Measurements from ENCODE around the gene CTDSP1.
A peak's percentile ranks its signal among the peaks of the same experiment; 100 is the strongest.

The CTDSP1 gene

DNA sequence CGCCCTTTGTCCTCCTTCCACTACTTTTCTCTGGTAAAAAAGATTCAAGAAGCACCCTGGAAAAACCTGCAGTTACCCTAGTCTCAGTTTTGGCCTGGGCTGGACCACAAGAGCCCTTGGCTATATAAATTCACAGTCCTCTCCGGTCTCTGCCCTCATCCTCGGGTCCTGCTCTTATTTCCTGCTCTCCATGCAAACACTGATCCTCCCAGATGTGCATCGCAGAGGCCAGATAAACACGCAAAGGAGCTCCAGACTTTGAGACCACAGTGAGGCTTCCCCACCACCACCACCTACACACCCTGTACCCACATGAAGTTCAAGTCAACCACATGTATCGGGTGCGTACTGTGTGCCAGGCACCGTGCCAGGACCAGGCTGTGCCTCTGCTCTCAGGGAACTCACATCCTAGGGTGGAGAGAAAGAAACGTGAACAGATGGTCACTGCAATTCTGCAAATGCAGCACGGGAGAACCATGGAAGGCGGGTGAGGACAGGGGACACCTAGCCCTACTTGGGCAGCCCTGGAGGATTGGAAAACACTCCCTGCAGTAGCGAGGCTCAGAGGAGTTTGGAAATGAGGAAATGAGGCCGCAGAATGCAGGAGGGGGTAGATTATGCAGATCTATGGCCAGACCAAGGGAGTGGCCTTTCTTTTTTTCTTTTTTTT, 7.4 kb downstream of the CTDSP1 start:
- peak overlapping the region; percentile 66 for H3K4me3 ChIP-seq (ENCODE audit: low read length)
- no peaks in the 10 kb centered on the region for H3K27me3 ChIP-seq (ENCODE audit: insufficient read depth, low read length)
- peaks cover 19% of the 10 kb centered on the region for H3K4me1 ChIP-seq (ENCODE audit: insufficient read depth, low read length)
- H3K27ac ChIP-seq (ENCODE audit: low read depth, low read length): peak overlapping the region; percentile 77
- H3K9me3 ChIP-seq (ENCODE audit: insufficient read depth, low read depth, low read length): no peaks in the 10 kb centered on the region
- H3K9ac ChIP-seq (ENCODE audit: low read depth, low read length): peak overlapping the region; percentile 85
- peaks cover 13% of the 10 kb centered on the region; the same call in 1 of the 2 replicates for H3K36me3 ChIP-seq (ENCODE audit: insufficient read depth, low read length)
- WGBS: 57% methylated on average over 13 of the region's 13 CpGs

DNA sequence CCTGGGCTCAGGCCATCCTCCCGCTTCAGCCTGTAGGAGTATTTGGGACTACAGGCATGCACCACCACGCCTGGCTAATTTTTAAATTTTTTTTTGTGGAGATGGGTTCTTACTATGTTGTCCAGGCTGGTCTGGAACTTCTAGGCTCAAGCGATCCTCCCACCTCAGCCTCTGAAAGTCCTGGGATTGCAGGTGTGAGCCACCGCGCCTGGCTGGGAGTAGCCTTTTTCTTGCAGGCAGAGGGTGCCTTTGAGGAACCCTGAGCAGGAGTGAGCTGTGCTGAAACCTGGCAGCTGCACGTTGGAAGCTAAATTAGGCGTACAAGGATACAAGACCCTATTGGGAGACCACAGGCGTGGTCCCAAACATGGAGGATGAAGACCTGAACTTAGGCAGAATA, 8.0 kb downstream of the CTDSP1 start:
- Histone ChIP-seq H3K9ac (ENCODE audit: low read depth, low read length) (no peak overlapping the region), H3K27ac (ENCODE audit: low read depth, low read length) (no peak overlapping the region), H3K9me3 (ENCODE audit: insufficient read depth, low read depth, low read length) (no peaks in the 10 kb centered on the region), H3K4me3 (ENCODE audit: low read length) (no peak overlapping the region), H3K27me3 (ENCODE audit: insufficient read depth, low read length) (no peaks in the 10 kb centered on the region), H3K4me1 (ENCODE audit: insufficient read depth, low read length) (peaks cover 19% of the 10 kb centered on the region), H3K36me3 (ENCODE audit: insufficient read depth, low read length) (peaks cover 13% of the 10 kb centered on the region; the same call in 1 of the 2 replicates)
- 94% methylated on average over 8 of the region's 8 CpGs for WGBS

DNA sequence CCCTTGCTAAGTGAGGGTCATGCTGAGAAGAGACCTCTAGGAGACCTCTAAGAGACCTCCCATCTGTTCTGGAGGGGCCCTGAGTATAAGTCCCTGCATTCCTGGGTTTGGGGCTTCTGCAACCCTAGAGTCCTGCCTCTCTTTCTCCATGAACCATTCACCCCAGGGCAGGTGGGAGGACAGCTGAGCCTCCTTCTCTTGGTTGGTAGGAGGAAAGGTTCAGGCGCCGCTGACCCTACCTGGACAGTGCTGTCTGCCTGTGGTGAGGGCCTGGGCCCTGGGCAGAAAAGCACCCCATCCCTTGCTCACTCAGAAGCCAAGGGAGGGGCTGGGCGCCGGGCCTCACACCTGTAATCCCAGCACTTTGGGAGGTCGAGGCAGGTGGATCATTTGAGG, 18.7 kb downstream of the CTDSP1 start:
- H3K27me3 ChIP-seq (ENCODE audit: insufficient read depth, low read length): no peaks in the 10 kb centered on the region
- no peak overlapping the region for H3K4me3 ChIP-seq (ENCODE audit: low read length)
- no peak overlapping the region for H3K27ac ChIP-seq (ENCODE audit: low read depth, low read length)
- H3K9me3 ChIP-seq (ENCODE audit: insufficient read depth, low read depth, low read length): no peaks in the 10 kb centered on the region
- peaks cover 8% of the 10 kb centered on the region; the same call in 1 of the 2 replicates for H3K4me1 ChIP-seq (ENCODE audit: insufficient read depth, low read length)
- 98% methylated on average over 5 of the region's 5 CpGs for WGBS
- no peak overlapping the region for H3K9ac ChIP-seq (ENCODE audit: low read depth, low read length)
- no peaks in the 10 kb centered on the region for H3K36me3 ChIP-seq (ENCODE audit: insufficient read depth, low read length)

DNA sequence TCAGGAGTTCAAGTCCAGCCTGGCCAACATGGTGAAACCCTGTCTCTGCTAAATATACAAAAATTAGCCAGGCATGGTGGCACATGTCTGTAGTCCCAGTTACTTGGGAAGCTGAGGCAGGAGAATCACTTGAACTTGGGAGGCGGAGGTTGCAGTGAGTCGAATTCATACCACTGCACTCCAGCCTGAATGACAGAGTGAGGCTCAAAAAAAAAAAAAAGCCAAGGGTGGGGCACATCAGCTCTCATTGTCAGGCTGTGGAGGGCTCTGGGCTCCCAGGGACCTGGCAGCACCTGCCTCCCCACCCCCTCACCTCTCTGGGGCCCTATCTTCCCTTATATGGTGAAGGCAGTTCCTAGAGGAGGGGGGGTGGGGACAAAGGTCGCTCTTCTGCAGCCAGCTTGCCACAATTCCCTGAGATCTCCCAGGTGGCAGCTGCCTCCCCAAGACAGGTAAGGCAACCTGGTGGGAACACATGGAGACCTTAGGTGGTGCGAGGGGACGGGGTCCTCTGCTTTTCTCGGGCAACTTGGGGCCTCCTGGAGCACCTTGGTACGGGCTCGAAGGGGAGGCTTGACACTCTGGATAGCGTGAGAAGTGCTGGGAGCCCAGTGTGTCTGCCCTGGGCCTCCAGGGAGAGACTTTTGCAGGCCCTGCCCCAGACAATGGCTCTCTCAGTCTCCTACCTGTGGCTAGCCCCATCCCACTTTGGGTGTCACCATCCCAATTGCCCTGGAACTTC, 19.2 kb downstream of the CTDSP1 start, which contains the start of gene VIL1:
TSS of gene VIL1 (plus strand) at position 407 of the 742 bp plus-strand sequence. CDS start 4,656 bp downstream, outside the sequence.
- Histone ChIP-seq H3K27ac (ENCODE audit: low read depth, low read length) (peak within 1 kb of the TSS; percentile 42; the same call in 1 of the 2 replicates), H3K4me1 (ENCODE audit: insufficient read depth, low read length) (peaks cover 8% of the 10 kb centered on the region; the same call in 1 of the 2 replicates), H3K36me3 (ENCODE audit: insufficient read depth, low read length) (no peaks in the 10 kb centered on the region), H3K27me3 (ENCODE audit: insufficient read depth, low read length) (no peaks in the 10 kb centered on the region), H3K9ac (ENCODE audit: low read depth, low read length) (no peak within 1 kb of the TSS), H3K4me3 (ENCODE audit: low read length) (no peak within 1 kb of the TSS), H3K9me3 (ENCODE audit: insufficient read depth, low read depth, low read length) (no peaks in the 10 kb centered on the region)
- 71% methylated on average over 9 of the region's 9 CpGs for WGBS

DNA sequence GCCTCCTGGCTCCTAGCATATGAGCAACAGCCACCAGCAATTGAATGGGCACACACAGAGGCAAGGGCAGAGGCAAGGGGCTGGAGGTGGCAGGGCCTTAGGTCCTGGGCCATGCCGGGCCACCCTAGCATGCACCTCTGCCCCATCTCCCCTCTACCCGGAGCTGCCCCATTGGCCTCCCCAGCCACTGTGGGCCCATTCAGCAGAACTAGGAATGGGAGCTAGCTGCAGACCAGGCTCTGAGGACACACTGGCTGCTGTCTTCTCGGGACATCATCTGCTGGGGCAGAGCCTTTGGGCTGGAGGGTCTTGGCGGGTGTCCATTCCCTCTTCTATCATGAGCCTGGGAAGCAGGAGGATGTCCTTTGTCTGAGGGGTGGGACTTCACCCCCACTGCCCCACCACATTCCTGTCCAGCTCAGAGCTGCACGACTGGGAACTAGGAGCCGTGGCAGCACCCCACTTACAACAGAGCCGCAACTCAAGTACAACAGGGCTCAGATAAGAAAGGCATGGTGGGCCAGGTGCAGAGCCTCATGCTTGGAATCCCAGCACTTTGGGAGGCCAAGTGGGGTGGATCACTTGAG, 20.1 kb downstream of the CTDSP1 start:
- Histone ChIP-seq H3K27ac (ENCODE audit: low read depth, low read length) (no peak overlapping the region), H3K4me3 (ENCODE audit: low read length) (no peak overlapping the region), H3K9ac (ENCODE audit: low read depth, low read length) (no peak overlapping the region), H3K4me1 (ENCODE audit: insufficient read depth, low read length) (peaks cover 8% of the 10 kb centered on the region; the same call in 1 of the 2 replicates), H3K27me3 (ENCODE audit: insufficient read depth, low read length) (no peaks in the 10 kb centered on the region), H3K36me3 (ENCODE audit: insufficient read depth, low read length) (no peaks in the 10 kb centered on the region), H3K9me3 (ENCODE audit: insufficient read depth, low read depth, low read length) (no peaks in the 10 kb centered on the region)
- WGBS: 96% methylated on average over 6 of the region's 7 CpGs

DNA sequence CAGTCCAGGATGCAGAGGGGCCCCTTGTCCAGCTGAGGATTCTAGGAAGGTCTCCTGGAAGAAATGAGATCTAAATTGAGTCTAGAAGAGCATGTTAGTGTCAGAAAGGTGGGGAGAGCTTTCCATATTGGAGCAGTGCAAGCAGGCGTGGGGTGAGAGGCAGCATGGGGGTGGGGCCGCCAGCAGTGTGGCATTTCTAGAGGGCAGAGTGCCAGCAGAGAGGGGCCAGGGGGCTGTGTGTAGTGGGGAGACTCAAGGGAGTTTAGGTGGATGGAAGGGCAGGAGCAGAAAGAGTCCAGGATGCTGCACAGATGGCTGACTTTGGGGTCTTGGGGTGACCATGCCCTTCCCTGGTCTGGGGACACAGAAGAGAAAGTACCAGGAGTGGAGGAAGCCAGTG, 21.4 kb downstream of the CTDSP1 start:
- H3K4me1 ChIP-seq (ENCODE audit: insufficient read depth, low read length): peaks cover 8% of the 10 kb centered on the region; the same call in 1 of the 2 replicates
- no peak overlapping the region for H3K4me3 ChIP-seq (ENCODE audit: low read length)
- no peaks in the 10 kb centered on the region for H3K27me3 ChIP-seq (ENCODE audit: insufficient read depth, low read length)
- WGBS: 84% methylated on average over 2 of the region's 2 CpGs
- no peaks in the 10 kb centered on the region for H3K36me3 ChIP-seq (ENCODE audit: insufficient read depth, low read length)
- H3K9me3 ChIP-seq (ENCODE audit: insufficient read depth, low read depth, low read length): no peaks in the 10 kb centered on the region
- no peak overlapping the region for H3K9ac ChIP-seq (ENCODE audit: low read depth, low read length)
- H3K27ac ChIP-seq (ENCODE audit: low read depth, low read length): no peak overlapping the region

DNA sequence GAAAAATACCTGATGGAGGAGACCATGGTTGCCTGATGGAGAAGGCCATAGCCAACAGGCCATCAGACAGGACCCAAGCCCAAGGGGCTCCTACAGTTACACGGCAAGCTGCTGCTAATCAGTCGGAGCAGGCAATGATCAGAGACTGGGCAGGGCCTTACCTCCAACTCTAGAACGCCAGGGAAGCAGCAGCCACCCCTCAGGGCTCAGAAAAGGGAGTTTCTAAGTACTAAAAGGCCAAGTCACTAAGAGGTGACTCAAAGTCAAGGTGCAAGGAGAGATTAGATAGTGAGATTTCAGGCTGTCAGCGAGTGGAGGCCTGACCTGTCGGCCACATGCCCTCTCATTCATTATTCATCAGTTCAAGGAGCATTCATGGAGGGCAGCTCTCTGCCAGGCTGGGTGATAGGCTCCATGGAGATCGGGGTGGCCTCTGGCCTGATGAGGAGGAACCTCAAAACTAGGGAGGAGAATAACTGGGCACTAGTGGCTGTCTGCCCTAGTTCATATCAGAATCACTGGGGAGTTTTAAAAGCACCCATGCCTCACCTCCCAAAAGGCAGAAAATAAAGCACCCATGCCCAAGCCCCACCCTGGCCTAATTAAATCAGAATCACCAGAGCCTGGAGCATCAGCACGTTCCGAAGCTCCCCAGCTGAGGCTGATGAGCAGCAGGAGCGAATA, 22.9 kb downstream of the CTDSP1 start:
- H3K36me3 ChIP-seq (ENCODE audit: insufficient read depth, low read length): no peaks in the 10 kb centered on the region
- no peaks in the 10 kb centered on the region for H3K27me3 ChIP-seq (ENCODE audit: insufficient read depth, low read length)
- H3K9ac ChIP-seq (ENCODE audit: low read depth, low read length): no peak overlapping the region
- peaks cover 8% of the 10 kb centered on the region; the same call in 1 of the 2 replicates for H3K4me1 ChIP-seq (ENCODE audit: insufficient read depth, low read length)
- no peak overlapping the region for H3K27ac ChIP-seq (ENCODE audit: low read depth, low read length)
- no peak overlapping the region for H3K4me3 ChIP-seq (ENCODE audit: low read length)
- H3K9me3 ChIP-seq (ENCODE audit: insufficient read depth, low read depth, low read length): no peaks in the 10 kb centered on the region
- WGBS: 85% methylated on average over 9 of the region's 9 CpGs

DNA sequence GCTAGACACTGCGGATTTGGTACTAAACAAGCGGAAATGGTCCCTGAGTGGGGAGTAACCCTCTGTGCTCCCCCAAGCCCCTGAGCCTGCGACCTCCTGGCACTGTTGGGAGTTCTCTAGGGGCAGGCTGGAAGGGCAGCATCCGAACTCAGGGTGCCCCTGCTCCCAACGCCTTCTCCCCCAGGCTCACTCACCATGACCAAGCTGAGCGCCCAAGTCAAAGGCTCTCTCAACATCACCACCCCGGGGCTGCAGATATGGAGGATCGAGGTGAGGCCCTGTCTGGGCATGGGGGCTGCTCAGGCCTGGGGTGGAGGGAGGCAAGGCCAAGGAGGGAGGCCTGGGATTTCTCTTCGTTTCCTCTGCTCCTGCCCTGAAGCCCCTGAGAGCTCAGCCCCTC, 23.9 kb downstream of the CTDSP1 start:
- Histone ChIP-seq H3K4me1 (ENCODE audit: insufficient read depth, low read length) (peaks cover 8% of the 10 kb centered on the region; the same call in 1 of the 2 replicates), H3K9me3 (ENCODE audit: insufficient read depth, low read depth, low read length) (no peaks in the 10 kb centered on the region), H3K27ac (ENCODE audit: low read depth, low read length) (no peak overlapping the region), H3K4me3 (ENCODE audit: low read length) (no peak overlapping the region), H3K27me3 (ENCODE audit: insufficient read depth, low read length) (no peaks in the 10 kb centered on the region), H3K9ac (ENCODE audit: low read depth, low read length) (no peak overlapping the region), H3K36me3 (ENCODE audit: insufficient read depth, low read length) (no peaks in the 10 kb centered on the region)
- WGBS: 88% methylated on average over 7 of the region's 9 CpGs

DNA sequence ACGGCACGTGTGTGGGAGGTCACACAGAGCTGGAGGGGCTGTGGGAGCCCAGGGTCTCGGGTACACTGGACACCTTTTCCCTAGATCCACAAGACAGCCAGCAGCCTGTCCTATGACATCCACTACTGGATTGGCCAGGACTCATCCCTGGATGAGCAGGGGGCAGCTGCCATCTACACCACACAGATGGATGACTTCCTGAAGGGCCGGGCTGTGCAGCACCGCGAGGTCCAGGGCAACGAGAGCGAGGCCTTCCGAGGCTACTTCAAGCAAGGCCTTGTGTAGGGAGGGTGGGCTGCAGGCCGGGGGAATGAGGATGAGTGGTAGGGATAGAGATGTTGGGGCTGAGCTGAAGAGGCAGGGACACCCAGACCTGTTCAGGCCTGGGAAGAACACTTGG, 25.9 kb downstream of the CTDSP1 start:
- no peak overlapping the region for H3K9ac ChIP-seq (ENCODE audit: low read depth, low read length)

DNA sequence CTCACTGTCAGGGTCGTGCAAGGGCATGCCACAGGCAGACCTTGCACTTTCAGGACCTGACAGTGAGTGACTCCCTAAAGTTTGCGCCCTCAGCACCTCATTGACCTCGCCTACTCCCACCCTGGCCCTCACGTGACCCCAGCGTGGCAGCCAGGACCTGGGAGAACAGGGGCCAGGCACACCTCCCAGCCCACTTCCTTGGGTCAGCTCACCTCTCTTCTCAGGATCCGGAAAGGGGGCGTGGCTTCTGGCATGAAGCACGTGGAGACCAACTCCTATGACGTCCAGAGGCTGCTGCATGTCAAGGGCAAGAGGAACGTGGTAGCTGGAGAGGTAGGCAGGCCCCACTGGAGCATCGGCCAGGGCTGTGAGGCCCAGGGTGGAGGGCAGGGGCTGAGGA, 28.1 kb downstream of the CTDSP1 start:
- Histone ChIP-seq H3K4me3 (ENCODE audit: low read length) (no peak overlapping the region), H3K4me1 (ENCODE audit: insufficient read depth, low read length) (no peaks in the 10 kb centered on the region), H3K9ac (ENCODE audit: low read depth, low read length) (no peak overlapping the region), H3K27me3 (ENCODE audit: insufficient read depth, low read length) (no peaks in the 10 kb centered on the region), H3K27ac (ENCODE audit: low read depth, low read length) (no peak overlapping the region), H3K9me3 (ENCODE audit: insufficient read depth, low read depth, low read length) (no peaks in the 10 kb centered on the region), H3K36me3 (ENCODE audit: insufficient read depth, low read length) (no peaks in the 10 kb centered on the region)
- WGBS: 78% methylated on average over 11 of the region's 11 CpGs

More for the DNA sequence above, 25.9 kb downstream of the CTDSP1 start:
- 94% methylated on average over 10 of the region's 10 CpGs for WGBS
- Histone ChIP-seq H3K36me3 (ENCODE audit: insufficient read depth, low read length) (no peaks in the 10 kb centered on the region), H3K4me3 (ENCODE audit: low read length) (no peak overlapping the region), H3K27me3 (ENCODE audit: insufficient read depth, low read length) (no peaks in the 10 kb centered on the region), H3K9me3 (ENCODE audit: insufficient read depth, low read depth, low read length) (no peaks in the 10 kb centered on the region), H3K27ac (ENCODE audit: low read depth, low read length) (no peak overlapping the region), H3K4me1 (ENCODE audit: insufficient read depth, low read length) (no peaks in the 10 kb centered on the region)

All from HUES64 (cell line).